Liver (tissue), 9 donors: ENCODE results near the gene LRRC8B. TPM values are rescaled to one million over a fixed set of nuclear protein-coding genes. Genes with fewer than 3 reads are reported as not detected.

Experiments used
- DNase-seq: peaks from one replicate; pipeline ENCODE4 v3.0.0-alpha.2; 2017; ENCODE audit warnings: low spot score
- H3K27ac ChIP-seq, 2 donors: one replicate each; pipeline ENCODE4 v1.7.0; 2013; ENCODE audit warnings: inconsistent platforms in 2 of 2, low read length in 2 of 2, control low read depth in 1 of 2, low read depth in 1 of 2, mild to moderate bottlenecking in 1 of 2
- H3K27me3 ChIP-seq, 4 donors: one replicate each; pipeline versions ENCODE4 v1.6.1 to v1.7.0; 2013; ENCODE audit warnings: low read length in 3 of 4, inconsistent platforms in 1 of 4, mild to moderate bottlenecking in 1 of 4, moderate library complexity in 1 of 4; ENCODE audit not compliant: control insufficient read depth in 4 of 4, insufficient read depth in 4 of 4
- H3K36me3 ChIP-seq, 4 donors: one replicate each; pipeline versions ENCODE4 v1.6.1 to v1.7.0; 2013; ENCODE audit warnings: low read length in 3 of 4, mild to moderate bottlenecking in 3 of 4, low read depth in 1 of 4, moderate library complexity in 1 of 4; ENCODE audit not compliant: control insufficient read depth in 4 of 4, insufficient read depth in 3 of 4
- H3K4me1 ChIP-seq, 4 donors: one replicate each; pipeline versions ENCODE4 v1.6.1 to v1.7.0; 2013; ENCODE audit warnings: low read length in 3 of 4, mild to moderate bottlenecking in 3 of 4, moderate library complexity in 1 of 4; ENCODE audit not compliant: control insufficient read depth in 4 of 4, insufficient read depth in 4 of 4
- H3K4me3 ChIP-seq, 3 donors: one replicate each; pipeline versions ENCODE4 v1.6.1 to v1.7.0; 2013; ENCODE audit warnings: low read length in 3 of 3, control low read depth in 1 of 3, low read depth in 1 of 3, mild to moderate bottlenecking in 1 of 3
- H3K9ac ChIP-seq, 2 donors: one replicate each; pipeline ENCODE4 v1.7.0; 2013; ENCODE audit warnings: low read length in 2 of 2, mild to moderate bottlenecking in 2 of 2, moderate library complexity in 2 of 2, control low read depth in 1 of 2, low read depth in 1 of 2
- H3K9me3 ChIP-seq, 4 donors: one replicate each; pipeline versions ENCODE4 v1.6.1 to v1.7.0; 2013; ENCODE audit warnings: low read length in 3 of 4; ENCODE audit not compliant: control insufficient read depth in 4 of 4
- ATF3 ChIP-seq: IDR thresholded peaks from 2 replicates; pipeline ENCODE4 v1.6.1; 2016; ENCODE audit warnings: antibody characterized with exemption
- CTCF ChIP-seq: fragments of 150-350 bp; IDR thresholded peaks from 2 replicates; pipeline ENCODE4 v1.5.1; 2017; ENCODE audit warnings: improper control_type of control experiment, low read depth, low read length; ENCODE audit not compliant: missing input control
- EGR1 ChIP-seq, 2 donors: IDR thresholded peaks; 2 replicates each; pipeline ENCODE4 v1.6.1; 2016 to 2018; ENCODE audit warnings: antibody characterized with exemption in 2 of 2, low read depth in 2 of 2
- FOXA1 ChIP-seq: IDR thresholded peaks from 2 replicates; pipeline ENCODE4 v1.6.1; 2016; ENCODE audit warnings: antibody characterized with exemption
- FOXA2 ChIP-seq: IDR thresholded peaks from 2 replicates; pipeline ENCODE4 v1.6.1; 2016; ENCODE audit warnings: antibody characterized with exemption
- GABPA ChIP-seq, 2 donors: IDR thresholded peaks in 1 of 2; conservative IDR thresholded peaks in 1 of 2; 2 replicates each; pipeline ENCODE4 v1.6.1; 2016; ENCODE audit warnings: antibody characterized with exemption in 2 of 2, mild to moderate bottlenecking in 1 of 2, moderate library complexity in 1 of 2
- HNF4A ChIP-seq, 2 donors: conservative IDR thresholded peaks; 2 replicates each; pipeline ENCODE4 v1.6.1; 2016; ENCODE audit warnings: antibody characterized with exemption in 2 of 2, mild to moderate bottlenecking in 2 of 2
- HNF4G ChIP-seq: IDR thresholded peaks from 2 replicates; pipeline ENCODE4 v1.6.1; 2016; ENCODE audit warnings: antibody characterized with exemption
- JUND ChIP-seq, 2 donors: IDR thresholded peaks; 2 replicates each; pipeline ENCODE4 v1.6.1; 2016; ENCODE audit warnings: antibody characterized with exemption in 2 of 2
- MAX ChIP-seq: IDR thresholded peaks from 2 replicates; pipeline ENCODE4 v1.6.1; 2016; ENCODE audit warnings: antibody characterized with exemption
- NR2F2 ChIP-seq: IDR thresholded peaks from 2 replicates; pipeline ENCODE4 v1.6.1; 2016; ENCODE audit warnings: antibody characterized with exemption
- RAD21 ChIP-seq, 2 donors: IDR thresholded peaks; 2 replicates each; pipeline ENCODE4 v1.6.1; 2016; ENCODE audit warnings: antibody characterized with exemption in 2 of 2, mild to moderate bottlenecking in 2 of 2
- REST ChIP-seq: IDR thresholded peaks from 2 replicates; pipeline ENCODE4 v1.6.1; 2016; ENCODE audit warnings: antibody characterized with exemption, mild to moderate bottlenecking
- RXRA ChIP-seq, 2 donors: IDR thresholded peaks; 2 replicates each; pipeline ENCODE4 v1.6.1; 2017 to 2018; ENCODE audit warnings: antibody characterized with exemption in 2 of 2, mild to moderate bottlenecking in 1 of 2
- SP1 ChIP-seq: IDR thresholded peaks from 2 replicates; pipeline ENCODE4 v1.6.1; 2018; ENCODE audit warnings: antibody characterized with exemption, mild to moderate bottlenecking
- TAF1 ChIP-seq: conservative IDR thresholded peaks from 2 replicates; pipeline ENCODE4 v1.6.1; 2016; ENCODE audit warnings: antibody characterized with exemption, mild to moderate bottlenecking
- YY1 ChIP-seq: IDR thresholded peaks from 2 replicates; pipeline ENCODE4 v1.6.1; 2016; ENCODE audit warnings: antibody characterized with exemption, mild to moderate bottlenecking
- ZBTB33 ChIP-seq: IDR thresholded peaks from 2 replicates; pipeline ENCODE4 v1.6.1; 2016; ENCODE audit warnings: antibody characterized with exemption
- WGBS: extraction: QIAGEN DNeasy Blood & Tissue Kit; methylation state at CpG from one replicate; pipeline ENCODE4 v1.1.7; 2013; 5-methylcytosine and 5-hydroxymethylcytosine counted together
- polyA plus RNA-seq, 2 donors: library from polyadenylated mRNA; stranded (reverse) in 1 of 2; unstranded in 1 of 2; fragments of 200-250 nt in 1 of 2; fragments of >200 nt in 1 of 2; fragmentation: Nextera tagmentation in 1 of 2; extraction: Ambion mirVana in 1 of 2; gene quantifications; one replicate each; pipeline versions ENCODE4 v1.2.1 to v1.2.3, GENCODE V29; 2013 to 2015
- total RNA-seq, 2 donors: library from RNA; depleted of rRNA; stranded (reverse); fragments of >200 nt; gene quantifications; one replicate each; pipeline ENCODE4 v1.2.3, GENCODE V29; 2014
- donor health status: healthy.
- donor health status: healthy.
- donor health status: healthy.
- donor health status: healthy.
- donor health status: healthy.

The LRRC8B gene
- total and polyA plus RNA-seq, 4 donors: 1.2 to 4.3 (median 2.5) TPM

- H3K9ac ChIP-seq: no peak overlapping the region
- peaks cover 0 to 3% (median 0%) of the 10 kb centered on the region in 4 donors for H3K4me1 ChIP-seq
- H3K36me3 ChIP-seq: peaks cover 0 to 3% (median under 1%) of the 10 kb centered on the region in 4 donors
- no peak for TF ChIP-seq MAX
- no peak for TF ChIP-seq REST
- TF ChIP-seq CTCF: no peak
- TF ChIP-seq NR2F2: no peak
- no peak for TF ChIP-seq RXRA (IDR thresholded peaks at IDR 0.05)
- no peak for TF ChIP-seq HNF4G
- TF ChIP-seq TAF1: no peak
- no peak for TF ChIP-seq ATF3
- no peak for TF ChIP-seq RAD21 (IDR thresholded peaks at IDR 0.05)
- TF ChIP-seq SP1: no peak
- TF ChIP-seq FOXA1: no peak
- no peak for TF ChIP-seq FOXA2
- no peak for TF ChIP-seq GABPA (IDR thresholded peaks at IDR 0.05 in 1 of 2, conservative IDR thresholded peaks at IDR 0.05 in 1 of 2)
- no peak for TF ChIP-seq YY1
- TF ChIP-seq EGR1 (IDR thresholded peaks at IDR 0.05; ENCODE audit: low read depth in 2 of 2): no peak
- TF ChIP-seq ZBTB33: no peak
- TF ChIP-seq HNF4A (conservative IDR thresholded peaks at IDR 0.05): no peak
- TF ChIP-seq JUND (IDR thresholded peaks at IDR 0.05): no peak
- WGBS: 98% methylated on average over 1 of the region's 1 CpG
- no peaks in the 10 kb centered on the region for H3K9me3 ChIP-seq
- no peak overlapping the region for H3K27ac ChIP-seq
- DNase-seq: no peak
- H3K27me3 ChIP-seq: no peaks in the 10 kb centered on the region
- no peak overlapping the region for H3K4me3 ChIP-seq
These were observed 63.9 kb downstream of the LRRC8B start for GRCh38 chr1:89588480-89588879.
